Kidney (tissue), 14 donors: ENCODE results near the gene BEST4. TPM values are rescaled to one million over a fixed set of nuclear protein-coding genes. Genes with fewer than 3 reads are reported as not detected.
A peak's percentile ranks its signal among the peaks of the same experiment; 100 is the strongest.
"Not testable (repeated sequence)": the region's sequence is repeated elsewhere in the genome, so short reads cannot be mapped to it uniquely, and the experiment has no call there.

Source experiments
- DNase-seq, 5 donors: peaks; one replicate each; pipeline ENCODE4 v3.0.0-alpha.2; 2013 to 2020
- FAIRE-seq: peaks from 2 replicates; lab custom pipeline; 2012; peaks lifted over from hg19 to GRCh38; lab: Jason Lieb, UNC
- H3K27ac ChIP-seq, 2 donors: one replicate each; pipeline ENCODE4 v1.7.0; 2013; ENCODE audit warnings: low read depth in 2 of 2, low read length in 2 of 2, inconsistent platforms in 1 of 2
- H3K27me3 ChIP-seq: one replicate; pipeline ENCODE4 v1.7.1; 2013; ENCODE audit warnings: low read length, inconsistent platforms; ENCODE audit not compliant: control insufficient read depth, insufficient read depth
- H3K36me3 ChIP-seq, 3 donors: one replicate each; pipeline versions ENCODE4 v1.7.0 to v1.7.1; 2013; ENCODE audit warnings: low read length in 3 of 3, control low read depth in 1 of 3, inconsistent platforms in 1 of 3; ENCODE audit not compliant: insufficient read depth in 3 of 3, control insufficient read depth in 2 of 3
- H3K4me1 ChIP-seq, 3 donors: one replicate each; pipeline versions ENCODE4 v1.7.0 to v1.7.1; 2013; ENCODE audit warnings: low read length in 3 of 3, inconsistent platforms in 1 of 3, low read depth in 1 of 3; ENCODE audit not compliant: control insufficient read depth in 2 of 3, insufficient read depth in 2 of 3
- H3K4me3 ChIP-seq, 3 donors: one replicate each; pipeline versions ENCODE4 v1.7.0 to v1.8.1; 2013; ENCODE audit warnings: low read length in 3 of 3, control low read depth in 1 of 3, inconsistent platforms in 1 of 3
- H3K9ac ChIP-seq, 3 donors: one replicate each; pipeline versions ENCODE4 v1.7.0 to v1.7.1; 2013; ENCODE audit warnings: low read length in 3 of 3, control low read depth in 1 of 3, inconsistent platforms in 1 of 3
- H3K9me3 ChIP-seq, 3 donors: one replicate each; pipeline versions ENCODE4 v1.7.0 to v1.7.1; 2013; ENCODE audit warnings: low read length in 3 of 3, control low read depth in 1 of 3, inconsistent platforms in 1 of 3; ENCODE audit not compliant: control insufficient read depth in 2 of 3, insufficient read depth in 1 of 3
- CTCF ChIP-seq: IDR thresholded peaks from 3 replicates; pipeline ENCODE4 v1.5.1; 2012; ENCODE audit warnings: mild to moderate bottlenecking, moderate library complexity, borderline replicate concordance; ENCODE audit not compliant: insufficient read depth; ENCODE audit errors: extremely low read depth
- intact Hi-C: fragments of 100-400 bp; cut with DNase I; formaldehyde crosslinking; loops from one replicate; pipeline ENCODE4 v1.11.1; 2022
- polyA plus RNA-seq: library from polyadenylated mRNA; stranded (reverse); fragments of 350-450 nt; fragmentation: Illumina TruSeq; extraction: RNeasy Lipid Tissue Mini Kit (QIAGEN cat#74804); gene quantifications from one replicate; pipeline ENCODE4 v1.2.3, GENCODE V29; 2014; ENCODE audit warnings: low read depth, low replicate concordance; ENCODE audit not compliant: insufficient read depth
- total RNA-seq: library from RNA; stranded (reverse); fragmentation: NEBNext Ultra II Directional; extraction: Animal tissue kit (Norgen Biotek cat#: 25700); gene quantifications from one replicate; pipeline ENCODE4 v1.2.1, GENCODE V29; 2021
- donor health status: control.
- donor health status: control.
- donor health status: control.
- donor health status: control.
- donor health status: control.
- donor health status: DM: yes; HTN: yes; CAD: no.
- donor health status: Normal renal cell carcinoma (clear cell type).

The BEST4 gene
- total and polyA plus RNA-seq, 2 donors from 2014 or later, result 0.37 to 0.50 TPM

- Histone ChIP-seq H3K4me3 (peak overlapping the region; percentile 84 to 98 (median 97)), H3K27ac (no peak overlapping the region), H3K4me1 (peaks cover 0 to 6% (median 6%) of the 10 kb centered on the region in 3 donors), H3K9ac (peak overlapping the region in 2 of 3 donors; percentile 94 to 98), H3K27me3 (no peaks in the 10 kb centered on the region), H3K9me3 (no peaks in the 10 kb centered on the region), H3K36me3 (peaks cover 4 to 20% (median 7%) of the 10 kb centered on the region in 3 donors)
- intact Hi-C loops, result no loop called here
- DNase-seq (no peak), FAIRE-seq (no peak)
- TF ChIP-seq CTCF, result no peak
Observed at GRCh38 chr1:44776730-44777068, 11.3 kb downstream of the BEST4 start.

DNA sequence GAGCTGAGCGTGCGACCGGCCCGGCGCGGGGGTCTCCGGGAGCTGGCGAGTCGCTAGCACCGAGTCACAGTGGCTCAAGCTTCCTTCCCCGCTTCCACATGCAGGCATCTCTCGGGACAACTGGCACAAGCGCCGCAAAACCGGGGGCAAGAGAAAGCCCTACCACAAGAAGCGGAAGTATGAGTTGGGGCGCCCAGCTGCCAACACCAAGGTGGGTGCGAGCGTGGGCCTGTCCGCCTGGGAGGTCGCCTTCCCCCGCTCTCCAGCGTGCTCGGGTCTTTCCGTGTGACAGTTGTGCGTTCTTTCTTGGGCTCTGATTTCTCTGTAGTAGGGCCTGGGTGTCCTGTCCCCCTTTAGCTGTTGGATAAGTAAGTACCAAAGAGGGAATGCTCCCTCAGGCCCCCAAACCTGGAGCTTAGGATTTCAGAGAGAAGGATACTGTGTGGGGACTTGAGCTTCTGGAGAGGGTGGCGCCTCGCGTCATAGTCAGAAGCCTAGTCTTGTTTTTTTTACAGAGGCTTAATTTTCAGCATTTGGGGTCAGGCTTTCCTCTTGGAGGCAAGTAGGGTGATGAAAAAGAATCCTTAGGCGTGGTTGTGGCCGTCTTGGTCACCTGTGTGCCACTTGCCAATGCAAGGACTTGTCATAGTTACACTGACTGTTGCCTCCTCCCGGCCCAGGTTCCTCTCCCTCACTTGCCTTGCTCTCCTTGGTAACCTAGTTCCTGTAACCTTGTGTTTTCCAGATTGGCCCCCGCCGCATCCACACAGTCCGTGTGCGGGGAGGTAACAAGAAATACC lies 11.8 kb downstream of the BEST4 start:
- Histone ChIP-seq H3K4me1 (peaks cover 0 to 6% (median 6%) of the 10 kb centered on the region in 3 donors), H3K4me3 (peak overlapping the region; percentile 84 to 98 (median 97)), H3K9ac (peak overlapping the region; percentile 57 to 98 (median 94)), H3K27ac (peak overlapping the region; percentile 96 to 97), H3K27me3 (no peaks in the 10 kb centered on the region), H3K9me3 (no peaks in the 10 kb centered on the region), H3K36me3 (peaks cover 4 to 17% (median 6%) of the 10 kb centered on the region in 3 donors)
- intact Hi-C loops, result no loop called here
- DNase-seq, result peak in 2 of 5 donors; percentile 27 to 85
- FAIRE-seq, result no peak
- TF ChIP-seq CTCF, result no peak

DNA sequence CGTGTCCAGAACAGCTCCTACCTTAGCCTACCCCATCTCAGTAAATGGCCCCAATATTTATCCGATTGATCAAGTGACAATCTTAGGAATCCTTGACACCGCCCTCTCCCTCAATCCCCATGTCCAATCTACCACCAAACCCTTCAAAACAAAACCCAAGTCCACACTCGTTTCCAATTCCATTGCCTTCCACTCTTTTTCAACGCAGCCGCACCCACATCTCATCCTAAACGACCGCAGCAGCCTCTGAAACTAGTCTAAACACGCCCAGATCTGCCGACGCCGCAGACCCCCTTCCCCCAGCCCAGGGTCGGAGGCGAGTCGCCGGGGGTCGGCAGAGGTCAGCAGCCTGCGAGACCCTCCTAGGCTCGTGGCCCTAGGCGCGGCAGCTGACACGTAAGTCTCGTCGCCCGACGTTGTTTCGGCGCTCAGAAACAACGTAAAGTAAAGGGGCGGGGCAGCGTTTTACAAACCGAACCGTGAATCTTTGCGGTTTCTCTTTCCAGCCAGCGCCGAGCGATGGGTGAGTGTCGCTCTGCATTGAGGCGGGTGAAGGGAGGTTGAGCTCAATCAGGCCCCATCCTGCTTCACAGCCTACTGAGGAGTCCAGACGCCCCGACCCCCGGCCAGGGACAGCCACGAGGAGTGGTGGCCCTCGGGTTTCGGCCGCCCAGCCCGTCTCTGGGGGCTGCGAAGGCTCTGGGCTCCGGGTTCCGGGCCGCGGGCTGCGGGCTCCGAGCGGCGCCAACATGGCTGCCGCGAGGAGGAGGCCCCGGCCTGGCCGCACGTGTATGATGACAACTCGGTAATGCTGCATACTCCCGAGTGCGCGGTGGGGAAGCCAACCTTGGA lies 12.7 kb downstream of the BEST4 start, which contains the start of gene RPS8:
Gene RPS8, plus strand, starts transcription at position 463 of the 852 bp plus-strand sequence. Its CDS starts 57 bp downstream, at position 520.
- Histone ChIP-seq H3K27me3 (no peaks in the 10 kb centered on the region), H3K4me3 (peak within 1 kb of the TSS; percentile 84 to 98 (median 97)), H3K36me3 (peaks cover 4 to 16% (median 5%) of the 10 kb centered on the region in 3 donors), H3K9ac (peak within 1 kb of the TSS; percentile 92 to 98 (median 94)), H3K9me3 (no peaks in the 10 kb centered on the region), H3K27ac (peak within 1 kb of the TSS; percentile 96 to 97), H3K4me1 (peaks cover 0 to 6% (median 6%) of the 10 kb centered on the region in 3 donors)
- FAIRE-seq, result no peak
- peak; percentile 94 to 98 (median 96) for DNase-seq
- no peak for TF ChIP-seq CTCF
- intact Hi-C loops, result no loop called here

GRCh38 chr1:44766421-44766820 lies 21.5 kb downstream of the BEST4 start:
- H3K9me3 ChIP-seq, intact Hi-C loops, H3K4me1 ChIP-seq, H3K36me3 ChIP-seq, H3K27me3 ChIP-seq, H3K4me3 ChIP-seq, H3K27ac ChIP-seq, DNase-seq, FAIRE-seq, H3K9ac ChIP-seq: not testable (repeated sequence)
